GM19452 (cell line): ENCODE measurements around the gene EPB41L2.
A peak's percentile ranks its signal among the peaks of the same experiment; 100 is the strongest.

Experiments
- ATAC-seq: cut with Tn5 transposase; IDR thresholded peaks from one replicate; pipeline ENCODE4 v1.9.1; 2021; ENCODE audit not compliant: unreplicated experiment

The EPB41L2 gene

GRCh38 chr6:130980310-130981032 lies 82.6 kb downstream of the EPB41L2 start:
- no peak for ATAC-seq

DNA sequence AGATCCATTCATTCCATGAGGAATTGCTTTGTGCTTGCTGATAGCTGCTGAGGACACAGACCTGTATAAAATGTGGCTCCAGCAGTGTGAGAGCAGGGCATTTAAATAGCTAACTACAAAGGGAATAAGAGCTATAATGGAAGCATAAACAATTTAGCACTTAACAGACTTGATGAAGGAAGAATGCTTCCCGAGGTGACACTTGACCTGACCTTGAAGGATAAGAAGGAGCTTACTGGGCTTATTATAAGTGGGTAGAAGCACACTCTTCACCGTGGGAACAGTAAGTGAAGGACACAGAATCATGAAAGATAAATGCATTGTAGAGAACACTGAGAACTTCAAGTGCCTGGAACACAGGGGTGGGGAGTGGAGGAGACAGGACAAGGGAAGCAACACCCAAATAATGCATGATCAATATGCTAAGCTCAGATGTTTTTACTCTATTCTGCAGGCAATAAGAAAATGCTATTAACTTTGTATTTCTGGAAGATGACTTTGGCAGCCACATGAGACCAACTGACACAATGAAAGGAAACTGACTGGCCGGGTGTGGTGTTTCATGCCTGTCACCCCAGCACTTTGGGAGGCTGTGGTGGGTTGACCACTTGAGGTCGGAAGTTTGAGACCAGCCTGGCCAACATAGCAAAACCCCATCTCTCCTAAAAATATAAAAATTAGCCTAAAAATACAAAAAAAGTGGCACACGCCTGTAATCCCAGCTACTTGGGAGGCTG lies 84.2 kb downstream of the EPB41L2 start:
- no peak for ATAC-seq

DNA sequence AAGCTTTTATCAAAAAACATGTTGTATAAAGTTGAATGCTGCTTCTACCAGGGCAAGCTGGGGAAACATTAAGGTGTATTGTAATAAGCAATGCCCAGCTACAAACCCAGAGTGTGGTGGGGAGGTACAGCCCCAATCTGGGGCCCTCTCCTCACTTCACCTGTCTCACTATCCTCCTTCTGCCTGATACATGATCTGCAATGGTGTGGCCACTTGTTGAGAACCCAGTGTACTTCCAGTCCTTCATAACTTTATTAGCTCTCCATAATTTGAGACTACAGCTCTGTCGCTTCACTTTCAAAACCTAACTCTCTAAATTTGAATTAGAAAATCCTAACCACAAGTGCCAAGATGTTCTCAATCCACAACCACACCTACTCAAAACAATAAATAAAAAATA lies 84.9 kb downstream of the EPB41L2 start:
- ATAC-seq: no peak

DNA sequence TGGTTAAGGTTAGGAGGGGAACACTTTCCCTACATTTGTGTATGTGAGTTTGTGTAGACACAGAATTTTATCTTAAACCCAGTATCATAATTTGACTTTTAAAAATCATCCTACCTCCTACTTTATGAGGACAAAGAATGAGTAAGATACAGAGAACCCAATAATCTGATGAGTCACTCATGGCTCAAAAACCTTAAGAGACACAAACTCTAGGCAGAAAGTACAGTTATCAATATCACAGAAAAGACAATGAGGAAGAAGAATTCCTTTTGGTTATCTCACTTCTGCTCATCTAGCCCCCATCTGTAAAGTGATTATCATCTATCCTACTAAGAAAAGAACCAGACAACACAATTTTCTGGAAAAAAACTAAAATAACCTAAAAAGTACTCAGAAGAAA lies 87.7 kb downstream of the EPB41L2 start:
- no peak for ATAC-seq

- ATAC-seq: no peak
Measured at GRCh38 chr6:130973521-130974277, 89.3 kb downstream of the EPB41L2 start.

DNA sequence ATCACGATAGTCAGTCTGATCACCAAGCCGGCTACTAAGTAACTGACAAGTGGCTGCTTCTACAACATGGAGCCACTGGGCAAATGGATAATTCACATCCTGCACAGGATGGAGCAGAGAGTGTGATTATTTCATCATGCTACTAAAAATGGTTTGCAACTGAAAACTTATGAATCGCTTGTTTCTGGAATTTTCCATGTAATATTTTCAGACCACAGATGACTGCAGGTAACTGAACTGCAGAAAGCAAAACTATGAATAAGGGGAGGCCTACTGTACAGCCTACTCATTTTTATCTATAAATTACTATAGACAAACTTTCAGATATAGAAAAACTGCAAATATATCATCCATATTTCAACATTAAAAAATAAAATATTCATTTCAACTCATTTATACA lies 91.5 kb downstream of the EPB41L2 start:
- no peak for ATAC-seq

GRCh38 chr6:130970839-130971410 lies 92.1 kb downstream of the EPB41L2 start:
- no peak for ATAC-seq

- no peak for ATAC-seq
Measured at GRCh38 chr6:130969791-130970491, 93.1 kb downstream of the EPB41L2 start.

DNA sequence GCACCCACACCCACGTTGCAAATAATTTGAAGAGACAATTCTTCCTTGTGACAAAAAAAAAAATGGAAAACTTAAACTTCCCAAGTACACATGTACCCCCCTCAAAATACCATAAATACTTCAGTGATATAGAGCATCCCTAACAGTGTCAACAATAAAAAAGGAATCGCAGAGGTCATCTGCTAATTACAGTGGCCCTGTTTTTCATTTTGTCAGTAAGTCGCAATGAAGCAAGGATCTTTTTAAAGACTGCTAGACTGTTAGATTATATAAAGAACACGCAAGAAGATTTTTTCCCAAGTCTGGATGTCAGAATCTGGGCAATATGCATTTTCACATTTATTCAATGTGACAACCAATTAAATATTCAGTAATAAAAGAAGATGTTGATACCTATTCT lies 93.9 kb downstream of the EPB41L2 start:
- no peak for ATAC-seq

DNA sequence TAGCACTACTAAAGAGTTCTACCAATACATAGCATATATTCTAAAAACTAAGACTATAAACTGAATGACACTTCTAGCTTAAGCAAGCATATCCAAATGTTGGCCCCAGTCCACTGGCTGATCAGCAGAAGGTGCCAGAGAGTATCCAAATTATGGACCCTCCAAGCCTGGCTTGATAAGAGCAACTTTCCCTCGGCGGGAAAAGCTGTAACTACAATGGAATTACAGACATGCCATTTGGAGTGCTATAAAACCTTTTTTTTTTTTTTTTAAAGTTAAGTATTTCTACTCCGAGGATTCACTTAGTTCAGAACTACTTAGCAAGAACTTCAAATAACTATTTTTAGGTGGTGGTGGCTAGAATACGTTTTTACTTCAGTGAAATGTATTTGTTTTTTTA lies 94.6 kb downstream of the EPB41L2 start:
- ATAC-seq: no peak

- no peak for ATAC-seq
Measured at GRCh38 chr6:130967502-130968445, 95.3 kb downstream of the EPB41L2 start.

- no peak for ATAC-seq
Measured at GRCh38 chr6:130966344-130966980, 96.6 kb downstream of the EPB41L2 start.

DNA sequence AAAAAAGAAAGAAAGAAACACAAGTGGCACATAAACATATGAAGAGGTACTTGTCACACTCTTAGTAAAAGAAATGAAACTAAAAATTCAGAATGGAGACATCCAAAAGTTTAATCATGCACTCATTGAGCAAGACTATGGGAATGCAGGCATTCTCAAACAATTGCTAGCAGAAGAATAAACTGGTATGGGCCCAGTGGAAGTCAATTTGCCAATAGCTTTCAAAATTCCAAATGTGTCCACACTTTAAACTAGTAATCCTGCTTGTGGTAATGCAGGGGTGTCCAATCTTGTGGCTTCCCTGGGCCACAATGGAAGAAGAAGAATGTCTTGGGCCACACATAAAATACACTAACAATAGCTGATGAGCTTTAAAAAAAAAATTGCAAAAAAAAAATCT lies 97.4 kb downstream of the EPB41L2 start:
- ATAC-seq: no peak

DNA sequence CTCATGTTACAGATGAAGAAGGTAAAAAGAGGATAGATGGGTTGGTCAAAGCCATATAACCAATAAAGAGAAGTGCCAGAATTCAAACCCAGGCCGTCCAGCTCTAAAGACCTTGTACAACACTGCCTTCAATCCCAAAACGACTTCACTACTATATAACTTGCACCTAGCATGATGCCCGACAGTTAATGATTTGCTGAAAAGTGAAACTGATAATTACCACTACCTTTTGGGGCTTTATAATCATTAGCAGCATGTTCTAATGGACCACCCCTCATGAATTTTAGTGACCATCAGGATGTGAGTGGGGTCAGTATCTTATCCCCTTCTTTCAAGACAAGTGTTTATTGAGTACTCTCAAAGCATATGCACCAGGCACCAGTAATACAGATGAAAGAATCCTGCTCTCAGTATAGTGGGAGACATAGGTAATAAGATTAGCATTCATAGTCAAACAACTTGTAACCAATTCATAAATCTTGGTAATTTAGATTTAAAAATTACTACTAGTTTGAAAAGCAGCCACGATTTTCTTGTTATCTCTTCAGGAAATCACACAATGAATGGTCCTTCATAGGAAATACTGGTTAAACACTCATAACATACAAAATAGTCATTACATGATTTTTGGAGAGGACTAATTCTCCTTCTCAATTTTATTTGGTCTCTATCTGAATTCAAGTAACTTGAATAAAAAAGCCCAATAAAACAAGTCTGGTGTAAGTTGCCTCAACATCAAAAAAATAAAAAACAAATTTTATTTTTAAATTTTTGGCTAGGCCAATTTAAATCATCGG lies 98.0 kb downstream of the EPB41L2 start:
- peak; percentile 59 for ATAC-seq

DNA sequence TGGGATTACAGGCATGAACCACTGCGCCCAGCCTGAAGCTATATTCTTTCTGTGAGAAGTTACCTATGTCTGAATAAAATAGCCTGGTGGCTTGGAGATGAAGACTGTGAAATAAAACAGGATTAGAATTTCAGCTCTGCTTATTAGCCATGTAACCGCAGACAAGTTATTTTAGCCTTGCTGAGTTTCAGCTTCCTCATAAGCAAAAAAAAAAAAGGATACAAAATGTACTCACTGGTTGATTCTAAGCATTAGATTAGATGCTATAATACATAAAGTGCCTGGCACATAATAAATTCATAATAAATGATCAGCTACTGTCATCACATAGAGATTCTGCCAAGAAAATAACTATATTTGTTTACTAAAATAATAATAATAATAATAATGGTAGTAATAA lies 98.8 kb downstream of the EPB41L2 start:
- no peak for ATAC-seq

- ATAC-seq: no peak
Measured at GRCh38 chr6:130962966-130963365, 100.1 kb downstream of the EPB41L2 start.

DNA sequence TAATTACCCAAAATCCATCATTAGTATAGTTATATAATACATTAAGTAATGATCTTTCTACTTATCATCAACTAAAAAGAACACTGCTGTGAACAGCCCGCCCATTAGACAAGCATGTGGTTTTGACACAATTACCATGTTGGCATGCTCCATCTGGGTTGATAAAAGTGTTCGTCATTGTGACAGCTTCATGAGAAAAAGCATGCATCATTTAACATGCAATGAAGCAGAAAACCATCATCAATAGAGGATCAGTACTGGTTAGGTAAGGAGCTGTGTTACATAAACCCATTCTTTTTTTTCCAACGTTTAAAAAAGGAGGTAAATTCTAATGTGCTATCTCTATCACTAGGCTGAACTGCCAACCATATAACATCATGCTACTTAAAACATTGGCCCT lies 101.9 kb downstream of the EPB41L2 start:
- peak; percentile 32 for ATAC-seq

- ATAC-seq: no peak
Measured at GRCh38 chr6:130959951-130960350, 103.1 kb downstream of the EPB41L2 start.

GRCh38 chr6:130958468-130958867 lies 104.6 kb downstream of the EPB41L2 start:
- ATAC-seq: no peak
